GM10248 (cell line): ENCODE data around the gene IGFBP4.

Experiments
- CTCF ChIA-PET: fragments of 300-600 bp; sonication (Branson Sonifier 250); formaldehyde crosslinking; extraction: SDS; loops from one replicate; lab custom pipeline; 2021; ENCODE audit warnings: antibody characterized with exemption; lab: Yijun Ruan, JAX
- POLR2A ChIA-PET: fragments of 350-650 bp; sonication (Branson Sonifier 250); formaldehyde crosslinking; extraction: SDS; loops from one replicate; lab custom pipeline; 2020; ENCODE audit warnings: antibody characterized with exemption; lab: Yijun Ruan, JAX
- DNase-seq: peaks from one replicate; pipeline ENCODE4 v3.0.0; 2012; ENCODE audit errors: extremely low spot score
- CTCF ChIP-seq: IDR thresholded peaks from 2 replicates; pipeline ENCODE4 v1.5.1; 2012; ENCODE audit warnings: mild to moderate bottlenecking, low read depth; ENCODE audit errors: extremely low read depth, missing control alignments, control extremely low read depth

Gene IGFBP4

DNA sequence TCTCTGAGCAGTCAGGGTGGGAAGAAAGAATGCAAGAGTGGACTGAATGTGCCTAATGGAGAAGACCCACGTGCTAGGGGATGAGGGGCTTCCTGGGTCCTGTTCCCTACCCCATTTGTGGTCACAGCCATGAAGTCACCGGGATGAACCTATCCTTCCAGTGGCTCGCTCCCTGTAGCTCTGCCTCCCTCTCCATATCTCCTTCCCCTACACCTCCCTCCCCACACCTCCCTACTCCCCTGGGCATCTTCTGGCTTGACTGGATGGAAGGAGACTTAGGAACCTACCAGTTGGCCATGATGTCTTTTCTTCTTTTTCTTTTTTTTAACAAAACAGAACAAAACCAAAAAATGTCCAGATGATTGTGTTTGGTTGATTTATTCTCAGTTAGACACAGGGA, 14.1 kb downstream of the IGFBP4 start:
- POLR2A ChIA-PET = no interaction called here

DNA sequence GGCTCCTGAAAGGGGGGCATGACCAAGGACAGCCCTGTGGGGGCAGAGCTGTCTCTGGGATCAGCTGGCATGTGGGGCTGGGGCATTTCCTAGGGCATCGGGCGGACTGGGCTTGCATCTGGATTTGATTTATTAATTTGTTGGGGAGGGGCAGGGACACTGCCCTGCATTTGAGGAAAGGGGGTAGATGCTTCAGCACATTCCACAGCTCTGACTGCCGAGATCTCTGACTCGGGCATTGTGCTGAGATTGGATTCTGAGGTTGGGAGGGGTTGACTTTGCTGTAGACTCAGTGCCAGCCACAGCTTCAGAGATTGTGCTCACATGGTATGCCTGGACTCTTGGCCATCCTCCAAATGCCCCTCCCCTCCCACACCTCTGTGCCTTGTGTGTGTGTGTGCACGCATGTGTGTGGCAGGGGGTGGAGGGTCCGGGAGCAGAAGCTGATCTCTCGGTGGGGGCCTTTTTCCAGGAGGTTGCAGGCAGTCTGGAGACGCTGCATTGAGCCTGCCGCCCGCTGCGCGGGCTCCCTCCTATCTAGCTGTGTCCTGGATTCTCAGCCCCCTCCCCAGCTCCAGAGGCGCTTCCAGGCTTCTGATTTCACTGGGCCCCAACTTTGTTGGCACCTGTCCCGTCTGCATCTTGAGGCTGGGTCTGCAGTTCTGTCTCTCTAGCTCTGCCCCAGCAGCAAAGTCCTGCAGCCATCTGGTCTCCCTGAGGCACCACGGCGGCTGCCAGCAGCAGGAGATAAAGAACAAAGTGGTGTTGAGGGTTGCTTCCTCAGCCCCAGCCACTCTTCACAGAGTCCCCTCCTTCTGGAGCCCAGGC, 14.9 kb downstream of the IGFBP4 start:
- POLR2A ChIA-PET = no interaction called here
- CTCF ChIA-PET = interaction anchor here (1.5 to 2.0 kb wide), 4 partner anchors 10 to 75 kb away, joined by 3 to 6 read pairs (median 3); no protein-coding TSS in a partner anchor
- TF ChIP-seq CTCF = no peak
- DNase-seq = no peak

More for the DNA sequence above, 14.1 kb downstream of the IGFBP4 start:
- CTCF ChIA-PET = interaction anchor here (1.5 to 2.0 kb wide), 3 partner anchors 9 to 76 kb away, joined by 3 to 6 read pairs (median 3); no protein-coding TSS in a partner anchor
- no peak for TF ChIP-seq CTCF
- DNase-seq = no peak

DNA sequence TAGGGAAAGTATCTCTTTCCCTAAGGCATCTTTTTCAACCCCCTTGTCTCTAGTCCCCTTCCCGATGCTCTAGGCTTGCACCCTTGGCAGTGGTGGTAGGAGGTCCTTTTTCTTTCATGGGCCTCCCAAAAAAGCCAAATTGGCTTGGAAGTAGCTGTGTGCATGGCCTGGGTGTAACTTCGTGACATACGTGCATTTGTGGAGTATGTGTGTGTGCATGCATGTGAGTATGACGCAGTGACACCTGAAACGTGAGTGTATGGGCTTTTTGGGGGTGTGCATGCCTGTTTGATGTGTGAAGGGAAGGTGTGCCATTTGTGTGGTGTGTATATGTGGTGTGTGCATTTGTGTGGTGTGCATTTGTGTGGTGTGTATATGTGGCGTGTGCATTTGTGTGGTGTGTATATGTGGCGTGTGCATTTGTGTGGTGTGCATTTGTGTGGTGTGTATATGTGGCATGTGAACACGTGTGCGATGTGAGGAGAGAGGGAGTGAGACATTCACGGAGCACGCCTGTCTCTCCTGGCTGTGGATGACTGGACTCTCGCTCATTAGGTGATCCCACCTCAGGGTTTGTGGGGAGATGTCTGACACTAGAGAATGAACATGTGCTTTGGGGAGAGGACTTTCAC, 15.7 kb downstream of the IGFBP4 start:
- DNase-seq = no peak
- POLR2A ChIA-PET = no interaction called here
- CTCF ChIA-PET = interaction anchor here (1.3 to 1.6 kb wide), 3 partner anchors 8 to 18 kb away, joined by 3 to 4 read pairs (median 3); no protein-coding TSS in a partner anchor
- TF ChIP-seq CTCF = no peak

DNA sequence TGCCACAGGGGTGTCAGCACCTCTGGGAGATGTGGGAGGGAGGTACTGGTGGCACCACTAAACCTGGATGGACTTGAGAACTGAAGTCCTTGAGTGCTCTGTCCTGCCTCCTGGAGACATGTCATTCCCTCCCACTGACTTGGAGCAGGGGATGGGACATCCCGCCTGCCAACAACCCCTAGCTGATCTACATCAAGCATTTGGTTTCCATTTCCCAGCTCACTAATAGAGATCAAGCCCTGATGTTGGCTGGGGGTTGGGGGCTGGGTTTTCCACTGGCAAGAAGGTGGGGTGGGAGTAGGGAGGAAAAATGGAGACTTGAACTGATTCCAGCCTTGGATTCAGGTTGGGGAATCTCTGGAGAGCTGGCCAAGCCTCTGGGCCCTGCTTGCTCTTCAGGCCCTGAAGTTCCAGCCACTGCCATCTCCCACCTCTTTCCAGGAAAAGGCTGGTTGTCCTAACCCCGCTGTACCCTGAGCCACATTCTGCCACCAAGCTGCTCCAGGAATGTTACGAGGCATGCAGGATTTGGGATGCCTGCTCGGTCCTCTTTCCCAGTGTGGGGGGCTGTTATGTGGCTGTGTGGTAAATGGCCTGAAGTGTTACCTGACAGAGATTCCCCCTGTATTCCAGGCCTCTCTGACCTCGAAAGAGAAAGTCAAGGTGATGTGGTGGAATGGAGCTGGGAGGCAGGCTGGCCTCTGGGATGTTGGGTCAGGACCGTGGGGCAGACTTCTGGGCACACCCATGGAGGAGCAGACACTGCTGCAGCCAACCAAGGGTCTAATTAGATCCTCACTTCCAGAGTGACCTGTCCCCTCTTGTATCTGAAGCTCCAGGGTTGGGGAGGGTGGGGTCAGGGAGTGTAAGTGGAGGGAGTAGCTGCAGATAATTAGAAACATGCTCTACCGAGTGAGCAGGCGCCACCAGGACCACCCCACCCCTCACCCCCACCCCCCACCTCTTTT, 16.7 kb downstream of the IGFBP4 start:
- TF ChIP-seq CTCF = no peak
- CTCF ChIA-PET = interaction anchor here (0.9 to 1.6 kb wide), 7 partner anchors 9 to 74 kb away, joined by 3 to 4 read pairs (median 3); no protein-coding TSS in a partner anchor
- POLR2A ChIA-PET = no interaction called here
- DNase-seq = no peak

- TF ChIP-seq CTCF = no peak
Measured at GRCh38 chr17:40460604-40460967, 17.3 kb downstream of the IGFBP4 start.

More at GRCh38 chr17:40460604-40460967, 17.3 kb downstream of the IGFBP4 start:
- no peak for DNase-seq
- CTCF ChIA-PET = interaction anchor here (0.9 to 1.3 kb wide), 4 partner anchors 13 to 73 kb away, joined by 3 read pairs; no protein-coding TSS in a partner anchor
- POLR2A ChIA-PET = no interaction called here
